Karpas-422 (cell line): ENCODE results near the gene SPRED1. TPM values are rescaled to one million over a fixed set of nuclear protein-coding genes. Genes with fewer than 3 reads are reported as not detected.

Experiments
- DNase-seq: peaks from one replicate; pipeline ENCODE4 v3.0.0-alpha.2; 2015
- H2AFZ ChIP-seq: fragments of 200-600 bp; sonication (generic); 2 replicates; pipeline ENCODE4 v1.6.1; 2014; ENCODE audit warnings: antibody characterized with exemption, low read length, mixed read lengths
- H3K27ac ChIP-seq: fragments of 200-600 bp; sonication (generic); 2 replicates; pipeline ENCODE4 v1.5.1; 2014; ENCODE audit warnings: mild to moderate bottlenecking, low read length, moderate library complexity
- H3K27me3 ChIP-seq: fragments of 200-600 bp; sonication (generic); 2 replicates; pipeline ENCODE4 v1.6.1; 2014; ENCODE audit warnings: low read length, mixed read lengths
- H3K36me3 ChIP-seq: fragments of 200-600 bp; sonication (generic); 2 replicates; pipeline ENCODE4 v1.6.1; 2014; ENCODE audit warnings: low read length, mixed read lengths; ENCODE audit not compliant: insufficient read depth
- H3K4me1 ChIP-seq: fragments of 200-600 bp; sonication (generic); 2 replicates; pipeline ENCODE4 v1.6.1; 2014; ENCODE audit warnings: mild to moderate bottlenecking, low read length, mixed read lengths
- H3K4me2 ChIP-seq: fragments of 200-600 bp; sonication (generic); 2 replicates; pipeline ENCODE4 v1.6.1; 2014; ENCODE audit warnings: low read length, low read depth, mild to moderate bottlenecking; ENCODE audit not compliant: poor library complexity, severe bottlenecking
- H3K4me3 ChIP-seq: fragments of 200-600 bp; sonication (generic); 2 replicates; pipeline ENCODE4 v1.5.1; 2014; ENCODE audit warnings: mild to moderate bottlenecking, antibody characterized with exemption, low read length, mixed read lengths
- H3K79me2 ChIP-seq: fragments of 200-600 bp; sonication (generic); 2 replicates; pipeline ENCODE4 v1.6.1; 2014; ENCODE audit warnings: mild to moderate bottlenecking, low read length, mixed read lengths
- H3K9ac ChIP-seq: fragments of 200-600 bp; sonication (generic); 2 replicates; pipeline ENCODE4 v1.6.0; 2014; ENCODE audit warnings: low read length
- H3K9me2 ChIP-seq: fragments of 200-600 bp; sonication (generic), shearing (Covaris generic); replicated peaks from 2 replicates; pipeline ENCODE4 v1.6.0; 2014; ENCODE audit warnings: mild to moderate bottlenecking, low read length, moderate library complexity; ENCODE audit not compliant: insufficient read depth
- H3K9me3 ChIP-seq: fragments of 300-700, 200-600 bp; sonication (generic); 2 replicates; pipeline ENCODE4 v1.6.1; 2014; ENCODE audit warnings: low read length, mixed read lengths
- H4K20me1 ChIP-seq: fragments of 200-600 bp; sonication (generic); 2 replicates; pipeline ENCODE4 v1.6.1; 2014; ENCODE audit warnings: mild to moderate bottlenecking, antibody characterized with exemption, low read length, low read depth; ENCODE audit not compliant: insufficient read depth
- total RNA-seq: library from RNA; depleted of rRNA; stranded (reverse); fragments of >200 nt; shearing (Covaris generic); gene quantifications from 2 replicates; pipeline ENCODE4 v1.2.3, GENCODE V29; 2014; ENCODE audit warnings: low replicate concordance

The SPRED1 gene
- total RNA-seq, 1 experiment from 2014 or later = 27.7 TPM

GRCh38 chr15:38300395-38300794, 47.8 kb downstream of the SPRED1 start:
- Histone ChIP-seq H3K4me2 (no peak overlapping the region), H3K9me2 (no peaks in the 10 kb centered on the region), H2AFZ (no peak overlapping the region), H3K4me1 (peaks cover 10% of the 10 kb centered on the region; the same call in 1 of the 2 replicates), H3K36me3 (peaks cover 32% of the 10 kb centered on the region; the same call in 1 of the 2 replicates), H3K79me2 (peaks cover 97% of the 10 kb centered on the region), H3K27ac (no peak overlapping the region), H3K27me3 (no peaks in the 10 kb centered on the region), H4K20me1 (no peaks in the 10 kb centered on the region), H3K4me3 (no peak overlapping the region), H3K9ac (no peak overlapping the region), H3K9me3 (no peaks in the 10 kb centered on the region)
- DNase-seq = no peak

GRCh38 chr15:38304481-38304880, 51.8 kb downstream of the SPRED1 start:
- peaks cover 40% of the 10 kb centered on the region for H3K4me1 ChIP-seq
- H3K9ac ChIP-seq = no peak overlapping the region
- H4K20me1 ChIP-seq = no peaks in the 10 kb centered on the region
- no peaks in the 10 kb centered on the region for H3K27me3 ChIP-seq
- no peak overlapping the region for H3K4me2 ChIP-seq
- H3K4me3 ChIP-seq = no peak overlapping the region
- H2AFZ ChIP-seq = no peak overlapping the region
- no peak for DNase-seq
- H3K9me2 ChIP-seq = no peaks in the 10 kb centered on the region
- no peak overlapping the region for H3K27ac ChIP-seq
- peaks cover 45% of the 10 kb centered on the region; the same call in 1 of the 2 replicates for H3K36me3 ChIP-seq
- no peaks in the 10 kb centered on the region for H3K9me3 ChIP-seq
- H3K79me2 ChIP-seq = peaks cover 97% of the 10 kb centered on the region

GRCh38 chr15:38307251-38307650, 54.6 kb downstream of the SPRED1 start:
- Histone ChIP-seq H3K79me2 (peaks cover 98% of the 10 kb centered on the region), H3K27ac (no peak overlapping the region), H3K27me3 (no peaks in the 10 kb centered on the region), H3K4me3 (no peak overlapping the region), H3K36me3 (peaks cover 24% of the 10 kb centered on the region; the same call in 1 of the 2 replicates), H3K9me2 (no peaks in the 10 kb centered on the region), H3K4me2 (peak overlapping the region; percentile 16), H4K20me1 (no peaks in the 10 kb centered on the region), H2AFZ (no peak overlapping the region), H3K9ac (no peak overlapping the region), H3K9me3 (no peaks in the 10 kb centered on the region), H3K4me1 (peaks cover 37% of the 10 kb centered on the region)
- DNase-seq = no peak

GRCh38 chr15:38307861-38308641, 55.4 kb downstream of the SPRED1 start:
- peaks cover 98% of the 10 kb centered on the region for H3K79me2 ChIP-seq
- no peak for DNase-seq
- peak overlapping the region; percentile 15; the same call in 1 of the 2 replicates for H3K27ac ChIP-seq
- peaks cover 37% of the 10 kb centered on the region for H3K4me1 ChIP-seq
- H3K4me3 ChIP-seq = no peak overlapping the region
- no peaks in the 10 kb centered on the region for H3K27me3 ChIP-seq
- H3K9ac ChIP-seq = no peak overlapping the region
- H2AFZ ChIP-seq = no peak overlapping the region
- H3K36me3 ChIP-seq = peaks cover 23% of the 10 kb centered on the region; the same call in 1 of the 2 replicates
- no peaks in the 10 kb centered on the region for H3K9me2 ChIP-seq
- peak overlapping the region; percentile 16 for H3K4me2 ChIP-seq
- no peaks in the 10 kb centered on the region for H4K20me1 ChIP-seq
- no peaks in the 10 kb centered on the region for H3K9me3 ChIP-seq

- Histone ChIP-seq H3K4me1 (peaks cover 37% of the 10 kb centered on the region), H3K9me2 (no peaks in the 10 kb centered on the region), H3K4me3 (no peak overlapping the region), H3K36me3 (peaks cover 21% of the 10 kb centered on the region; the same call in 1 of the 2 replicates), H3K79me2 (peaks cover 97% of the 10 kb centered on the region), H3K27me3 (no peaks in the 10 kb centered on the region), H3K27ac (0 out of 2 replicates have a peak overlapping the region, but pooled peaks have one; percentile 15), H3K4me2 (no peak overlapping the region), H3K9me3 (no peaks in the 10 kb centered on the region), H2AFZ (no peak overlapping the region), H3K9ac (no peak overlapping the region), H4K20me1 (no peaks in the 10 kb centered on the region)
- DNase-seq = no peak
Measured at GRCh38 chr15:38308797-38309196, 56.2 kb downstream of the SPRED1 start.

- no peaks in the 10 kb centered on the region for H3K9me3 ChIP-seq
- H3K27me3 ChIP-seq = no peaks in the 10 kb centered on the region
- H3K79me2 ChIP-seq = peaks cover 96% of the 10 kb centered on the region
Measured at GRCh38 chr15:38312190-38312589, 59.6 kb downstream of the SPRED1 start.

GRCh38 chr15:38316311-38316710, 63.7 kb downstream of the SPRED1 start:
- H3K36me3 ChIP-seq = no peaks in the 10 kb centered on the region; the same call in 1 of the 2 replicates
- no peak overlapping the region for H3K4me3 ChIP-seq
- H3K9me3 ChIP-seq = no peaks in the 10 kb centered on the region
- H2AFZ ChIP-seq = no peak overlapping the region
- no peak for DNase-seq
- no peak overlapping the region for H3K9ac ChIP-seq
- H3K27ac ChIP-seq = no peak overlapping the region
- H4K20me1 ChIP-seq = no peaks in the 10 kb centered on the region
- no peak overlapping the region for H3K4me2 ChIP-seq
- no peaks in the 10 kb centered on the region for H3K9me2 ChIP-seq
- H3K79me2 ChIP-seq = peaks cover 95% of the 10 kb centered on the region
- H3K4me1 ChIP-seq = no peaks in the 10 kb centered on the region
- H3K27me3 ChIP-seq = no peaks in the 10 kb centered on the region

More at GRCh38 chr15:38312190-38312589, 59.6 kb downstream of the SPRED1 start:
- peaks cover 10% of the 10 kb centered on the region; the same call in 1 of the 2 replicates for H3K36me3 ChIP-seq
- H3K9ac ChIP-seq = no peak overlapping the region
- H3K27ac ChIP-seq = no peak overlapping the region
- H3K4me2 ChIP-seq = no peak overlapping the region
- H3K4me1 ChIP-seq = peaks cover 17% of the 10 kb centered on the region
- DNase-seq = no peak
- no peaks in the 10 kb centered on the region for H3K9me2 ChIP-seq
- H2AFZ ChIP-seq = no peak overlapping the region
- H3K4me3 ChIP-seq = no peak overlapping the region
- H4K20me1 ChIP-seq = no peaks in the 10 kb centered on the region

GRCh38 chr15:38320181-38320580, 67.5 kb downstream of the SPRED1 start:
- Histone ChIP-seq H3K9me3 (no peaks in the 10 kb centered on the region), H3K9me2 (no peaks in the 10 kb centered on the region), H3K36me3 (peaks cover 26% of the 10 kb centered on the region; the same call in 1 of the 2 replicates)

More at GRCh38 chr15:38320181-38320580, 67.5 kb downstream of the SPRED1 start:
- peaks cover 81% of the 10 kb centered on the region for H3K79me2 ChIP-seq
- H3K9ac ChIP-seq = no peak overlapping the region
- no peak overlapping the region for H3K4me2 ChIP-seq
- DNase-seq = no peak
- H3K27ac ChIP-seq = no peak overlapping the region
- H3K4me3 ChIP-seq = no peak overlapping the region
- H2AFZ ChIP-seq = no peak overlapping the region
- no peaks in the 10 kb centered on the region for H4K20me1 ChIP-seq
- H3K4me1 ChIP-seq = no peaks in the 10 kb centered on the region
- no peaks in the 10 kb centered on the region for H3K27me3 ChIP-seq
